Retinal pigment epithelial cell (primary cell): Measurements from ENCODE around the gene TBC1D24.

Experiments used
- DNase-seq: peaks from one replicate; pipeline ENCODE4 v3.0.0-alpha.2; 2010; ENCODE audit warnings: low read depth
- H3K4me3 ChIP-seq: 2 replicates; pipeline ENCODE4 v1.5.1; 2011; ENCODE audit warnings: mild to moderate bottlenecking, low read length, control low read depth, moderate library complexity
- CTCF ChIP-seq: conservative IDR thresholded peaks from 2 replicates; pipeline ENCODE4 v1.5.1; 2011; ENCODE audit warnings: low read depth, low read length, control low read depth, inconsistent platforms

TBC1D24 gene

GRCh38 chr16:2457946-2458345, 17.0 kb upstream of the TBC1D24 start:
- H3K4me3 ChIP-seq = no peak overlapping the region
- no peak for TF ChIP-seq CTCF
- no peak for DNase-seq

GRCh38 chr16:2458887-2459646, 15.9 kb upstream of the TBC1D24 start:
- no peak for TF ChIP-seq CTCF
- H3K4me3 ChIP-seq = peak overlapping the region; percentile 67

GRCh38 chr16:2459647-2460390, 15.1 kb upstream of the TBC1D24 start, which contains the start of gene TEDC2:
TSS of gene TEDC2 (plus strand) at chr16:2460109. CDS start at chr16:2460145, 36 bp downstream.
- no peak for TF ChIP-seq CTCF
- H3K4me3 ChIP-seq = peak within 1 kb of the TSS; percentile 67
- peak; percentile 71 for DNase-seq

More at GRCh38 chr16:2458887-2459646, 15.9 kb upstream of the TBC1D24 start:
- no peak for DNase-seq

GRCh38 chr16:2460391-2460713, 14.6 kb upstream of the TBC1D24 start:
- peak overlapping the region; percentile 67 for H3K4me3 ChIP-seq
- no peak for TF ChIP-seq CTCF
- no peak for DNase-seq

GRCh38 chr16:2460916-2461315, 14.0 kb upstream of the TBC1D24 start:
- no peak for DNase-seq
- no peak for TF ChIP-seq CTCF
- H3K4me3 ChIP-seq = no peak overlapping the region

GRCh38 chr16:2462031-2462866, 12.7 kb upstream of the TBC1D24 start:
- no peak overlapping the region for H3K4me3 ChIP-seq
- DNase-seq = no peak
- TF ChIP-seq CTCF = no peak
